LNCaP clone FGC (cell line): Measurements from ENCODE around the gene RAB11A.
A peak's percentile ranks its signal among the peaks of the same experiment; 100 is the strongest.

Experiments used
- DNase-seq: peaks from one replicate; pipeline ENCODE4 v3.0.0-alpha.2; 2011; ENCODE audit warnings: low read depth
- H3K4me3 ChIP-seq: 2 replicates; pipeline ENCODE4 v1.5.1; 2011; ENCODE audit warnings: mild to moderate bottlenecking, low read depth, low read length, control low read depth
- TF ChIP-seq, protein P1 (sequence below): IDR thresholded peaks from 2 replicates; pipeline ENCODE4 v1.5.1; 2012; ENCODE audit warnings: mild to moderate bottlenecking; ENCODE audit not compliant: control insufficient read depth, insufficient read depth; ENCODE audit errors: extremely low read depth

Gene RAB11A

DNA sequence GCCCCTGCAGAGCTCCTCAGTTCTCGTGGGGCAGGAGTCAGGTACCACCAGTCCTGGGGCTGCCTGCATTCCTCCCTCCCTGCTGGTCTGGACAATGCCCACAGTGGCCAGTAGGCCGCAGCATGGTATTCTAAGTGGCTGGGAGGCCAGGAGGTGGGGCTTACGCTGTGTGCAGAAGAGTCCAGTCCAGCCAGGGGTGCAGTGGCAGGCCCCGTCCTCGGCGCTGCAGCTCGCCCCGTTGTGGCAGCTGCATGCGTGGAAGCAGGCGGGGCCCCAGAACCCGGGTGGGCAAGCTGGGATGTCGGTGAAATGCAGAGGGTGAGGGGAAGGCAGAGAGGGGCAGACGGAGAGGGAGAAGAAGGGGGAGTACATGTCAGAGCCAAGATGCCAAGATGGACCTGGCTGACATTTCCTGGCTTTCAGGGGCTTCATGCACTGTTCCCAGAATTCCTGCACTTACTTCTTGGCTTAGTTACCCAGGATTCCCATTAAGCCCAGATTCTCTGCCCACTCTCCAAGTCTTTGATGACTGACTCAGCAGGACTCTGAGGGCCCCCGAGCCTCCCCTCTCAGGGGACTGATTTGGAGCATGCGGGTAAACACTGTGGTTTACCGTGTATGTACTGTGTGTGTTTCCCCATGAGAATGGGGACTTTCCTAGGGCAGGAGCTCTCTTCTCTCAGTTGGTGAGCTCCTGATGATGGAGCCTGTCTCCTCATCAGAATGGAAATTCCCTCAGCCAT, 47.5 kb downstream of the RAB11A start:
- TF ChIP-seq, protein P1, sequence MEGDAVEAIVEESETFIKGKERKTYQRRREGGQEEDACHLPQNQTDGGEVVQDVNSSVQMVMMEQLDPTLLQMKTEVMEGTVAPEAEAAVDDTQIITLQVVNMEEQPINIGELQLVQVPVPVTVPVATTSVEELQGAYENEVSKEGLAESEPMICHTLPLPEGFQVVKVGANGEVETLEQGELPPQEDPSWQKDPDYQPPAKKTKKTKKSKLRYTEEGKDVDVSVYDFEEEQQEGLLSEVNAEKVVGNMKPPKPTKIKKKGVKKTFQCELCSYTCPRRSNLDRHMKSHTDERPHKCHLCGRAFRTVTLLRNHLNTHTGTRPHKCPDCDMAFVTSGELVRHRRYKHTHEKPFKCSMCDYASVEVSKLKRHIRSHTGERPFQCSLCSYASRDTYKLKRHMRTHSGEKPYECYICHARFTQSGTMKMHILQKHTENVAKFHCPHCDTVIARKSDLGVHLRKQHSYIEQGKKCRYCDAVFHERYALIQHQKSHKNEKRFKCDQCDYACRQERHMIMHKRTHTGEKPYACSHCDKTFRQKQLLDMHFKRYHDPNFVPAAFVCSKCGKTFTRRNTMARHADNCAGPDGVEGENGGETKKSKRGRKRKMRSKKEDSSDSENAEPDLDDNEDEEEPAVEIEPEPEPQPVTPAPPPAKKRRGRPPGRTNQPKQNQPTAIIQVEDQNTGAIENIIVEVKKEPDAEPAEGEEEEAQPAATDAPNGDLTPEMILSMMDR = peak; percentile 85
- DNase-seq = no peak
- no peak overlapping the region for H3K4me3 ChIP-seq

DNA sequence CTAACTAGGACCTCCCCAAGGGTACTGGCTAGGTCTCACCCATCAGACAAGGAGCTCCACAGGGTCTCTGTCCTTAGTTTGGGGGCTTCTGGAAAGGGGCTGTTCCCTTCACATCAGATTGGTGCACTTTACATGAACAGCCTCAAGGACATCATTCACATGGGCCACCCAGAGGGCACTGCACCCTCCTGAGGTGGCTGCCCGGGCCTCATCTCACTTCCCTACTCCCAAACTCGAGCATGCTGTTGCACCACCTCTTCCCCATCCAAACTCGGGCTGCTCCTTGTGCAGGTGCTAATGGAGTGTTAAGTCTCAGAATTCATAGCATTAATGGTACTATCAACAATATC, 48.1 kb downstream of the RAB11A start:
- TF ChIP-seq, protein P1 = no peak

DNA sequence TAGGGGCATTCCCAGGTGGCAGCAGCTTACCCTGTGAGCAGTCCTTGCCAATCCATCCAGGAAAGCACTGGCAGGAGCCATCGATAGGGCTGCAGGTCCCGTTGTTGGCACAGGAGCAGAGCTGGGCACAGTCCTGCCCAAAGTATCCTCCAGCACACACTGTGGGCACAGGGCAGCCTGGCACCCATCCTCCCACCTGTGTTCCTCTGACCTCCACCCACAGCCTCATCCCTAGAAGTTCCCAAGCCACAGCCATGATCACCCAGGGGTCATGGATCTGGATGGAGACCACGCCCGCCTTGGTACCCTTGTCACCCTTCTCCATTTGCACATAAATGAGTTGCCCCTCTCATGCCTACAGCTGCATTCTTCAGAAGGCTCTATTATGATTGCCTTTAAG, 48.6 kb downstream of the RAB11A start:
- TF ChIP-seq, protein P1 = no peak
- H3K4me3 ChIP-seq = no peak overlapping the region
- no peak for DNase-seq

More for the DNA sequence above, 48.1 kb downstream of the RAB11A start:
- no peak overlapping the region for H3K4me3 ChIP-seq
- no peak for DNase-seq

DNA sequence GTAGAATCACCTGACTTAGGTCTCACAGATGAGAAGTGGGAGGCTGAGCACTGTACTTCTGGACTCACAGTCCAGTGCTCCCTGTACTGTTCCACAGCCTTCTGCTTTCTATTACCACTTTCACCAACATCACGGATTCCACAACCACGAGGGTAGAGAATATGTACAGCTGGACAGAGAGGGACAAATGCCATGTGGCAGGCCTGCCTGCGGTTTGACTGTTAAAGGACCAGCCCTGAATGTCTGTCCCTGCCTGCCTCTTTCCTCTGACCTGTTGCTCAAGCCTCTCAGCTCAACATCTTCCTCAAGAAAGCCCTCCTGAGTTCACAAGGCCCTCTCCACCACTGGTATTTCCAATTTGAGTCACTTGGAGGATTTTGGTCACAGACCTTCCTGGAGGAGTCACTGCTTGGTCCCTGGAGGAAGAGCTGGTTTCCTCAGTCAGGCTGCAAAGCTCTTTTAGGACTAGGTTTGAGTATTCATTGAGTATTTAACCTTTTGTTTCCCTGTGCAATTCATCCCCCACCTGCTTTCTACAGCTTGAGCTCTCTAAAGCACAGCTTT, 49.1 kb downstream of the RAB11A start:
- no peak overlapping the region for H3K4me3 ChIP-seq
- TF ChIP-seq, protein P1 = no peak
- DNase-seq = no peak

DNA sequence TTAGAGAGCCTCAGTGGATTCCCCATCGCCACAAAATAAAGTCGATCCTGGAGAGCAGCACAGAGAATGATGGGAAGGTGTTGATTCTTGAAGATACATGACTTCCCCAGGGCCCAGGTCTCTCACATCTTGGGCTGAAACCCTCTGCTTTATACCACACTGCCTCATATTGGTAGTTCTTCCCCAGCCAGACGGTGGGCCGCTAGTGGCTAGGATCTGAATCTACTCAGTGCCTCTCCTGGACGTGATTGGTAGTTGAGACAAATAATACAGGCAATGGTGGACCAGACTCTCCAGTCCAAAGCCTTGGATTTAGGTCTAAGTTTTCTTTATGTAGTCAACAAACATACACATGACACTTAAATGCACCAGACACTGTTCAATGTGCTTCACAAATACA, 49.7 kb downstream of the RAB11A start:
- TF ChIP-seq, protein P1 = no peak
- no peak for DNase-seq
- no peak overlapping the region for H3K4me3 ChIP-seq

DNA sequence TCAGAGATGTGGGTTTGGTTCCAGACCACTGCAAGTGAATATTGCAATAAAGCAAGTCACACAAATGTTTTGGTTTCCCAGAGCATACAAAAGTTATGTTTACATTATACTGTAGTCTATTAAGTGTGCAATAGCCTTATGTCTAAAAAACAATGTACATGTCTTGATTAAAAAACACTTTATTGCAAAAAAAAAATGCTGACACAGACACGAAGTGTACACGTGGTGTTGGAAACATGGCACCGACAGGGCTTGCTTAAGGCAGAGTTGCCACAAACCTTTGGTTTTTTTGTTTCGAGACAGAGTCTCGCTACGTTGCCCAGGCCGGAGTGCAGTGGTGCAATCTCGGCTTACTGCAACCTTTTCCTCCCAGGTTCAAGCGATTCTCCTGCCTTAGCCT, 50.1 kb downstream of the RAB11A start:
- no peak for DNase-seq
- TF ChIP-seq, protein P1 = no peak
- no peak overlapping the region for H3K4me3 ChIP-seq

DNA sequence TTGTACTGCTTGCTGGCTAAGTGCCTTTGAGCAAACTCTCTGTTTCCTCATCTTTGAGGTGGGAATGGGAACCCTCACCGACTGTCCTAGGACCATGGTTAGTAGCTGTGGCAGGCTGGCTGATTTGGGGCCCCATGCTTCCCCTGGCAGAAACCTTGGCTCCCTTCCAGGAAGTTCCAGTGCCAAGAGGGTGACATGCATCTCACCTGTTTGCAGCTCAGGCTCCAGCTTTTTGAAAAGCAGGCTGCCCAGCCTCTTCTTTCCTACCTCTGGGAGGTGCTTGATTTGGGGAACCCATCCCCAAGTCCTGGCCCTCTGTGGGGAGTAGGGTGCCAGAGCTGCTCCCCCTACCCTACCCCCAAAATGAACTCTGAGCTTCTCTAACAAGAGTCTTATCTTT, 50.8 kb downstream of the RAB11A start:
- TF ChIP-seq, protein P1 = no peak
- no peak overlapping the region for H3K4me3 ChIP-seq
- no peak for DNase-seq
